GM19239 (cell line): ENCODE data around the gene SUPT16H.
A peak's percentile ranks its signal among the peaks of the same experiment; 100 is the strongest.

Experiments
- DNase-seq: peaks from one replicate; pipeline ENCODE4 v3.0.0; 2011; ENCODE audit warnings: low spot score; ENCODE audit not compliant: insufficient read length
- FAIRE-seq: peaks from 2 replicates; lab custom pipeline; 2011; peaks lifted over from hg19 to GRCh38; lab: Jason Lieb, UNC

The SUPT16H gene

DNA sequence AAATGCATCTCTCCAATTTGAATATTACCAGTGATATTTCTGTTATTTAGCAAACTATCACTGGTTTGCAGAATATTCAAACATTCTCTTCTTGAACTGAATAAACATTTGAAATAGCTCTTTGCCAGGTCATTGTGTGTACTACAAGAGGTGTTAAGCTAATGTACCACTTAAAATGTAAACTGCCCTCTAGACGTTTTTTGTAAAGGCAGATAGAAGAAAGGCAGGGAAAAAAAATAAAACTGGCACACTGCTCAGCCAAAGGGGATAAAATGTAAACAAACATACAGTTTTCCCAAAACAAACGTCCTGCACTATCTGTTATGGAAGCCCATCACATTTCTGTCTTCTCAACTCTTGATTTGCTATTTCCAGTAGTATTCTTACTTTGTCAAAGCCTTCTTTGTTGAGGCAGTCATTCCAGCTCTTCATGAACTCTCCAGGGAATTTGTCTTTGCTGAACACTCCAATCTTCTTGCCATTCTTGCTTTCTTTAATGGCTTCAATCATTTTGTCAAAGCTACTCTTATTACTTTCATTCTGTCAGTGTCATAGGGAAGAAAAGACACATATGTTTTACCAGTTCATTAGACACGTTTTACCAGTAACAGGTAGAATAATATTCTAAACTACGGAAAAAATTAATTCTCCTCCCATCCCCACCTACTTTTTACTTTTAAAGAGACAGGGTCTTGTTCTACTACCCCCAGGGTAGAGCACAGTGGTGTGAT, 13.7 kb downstream of the SUPT16H start:
- no peak for DNase-seq
- FAIRE-seq, result peak; percentile 63

GRCh38 chr14:21367582-21368144, 16.2 kb downstream of the SUPT16H start:
- FAIRE-seq (no peak), DNase-seq (no peak)

- DNase-seq (no peak), FAIRE-seq (no peak)
Observed at GRCh38 chr14:21356511-21356910, 27.3 kb downstream of the SUPT16H start.

DNA sequence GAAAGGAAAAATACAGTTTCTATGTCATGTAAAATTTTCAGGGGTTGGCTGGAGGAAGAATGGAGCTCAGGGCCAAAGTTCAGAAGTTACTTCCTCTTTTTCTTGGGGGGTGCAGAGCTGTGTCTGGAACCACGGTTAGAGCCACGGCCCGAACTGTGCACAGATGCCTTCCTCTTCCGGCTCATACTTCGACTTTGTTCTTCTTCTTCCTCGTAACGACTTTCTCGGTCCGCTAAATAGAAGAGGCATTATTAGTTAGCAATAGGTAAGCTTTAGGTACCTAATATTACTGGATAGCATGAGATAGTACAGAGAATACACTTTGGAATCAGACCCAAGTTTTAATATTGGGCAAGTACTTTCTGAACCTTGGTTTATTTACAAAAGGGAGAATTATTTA, 31.2 kb downstream of the SUPT16H start:
- FAIRE-seq, result peak; percentile 47
- peak; percentile 36 for DNase-seq

DNA sequence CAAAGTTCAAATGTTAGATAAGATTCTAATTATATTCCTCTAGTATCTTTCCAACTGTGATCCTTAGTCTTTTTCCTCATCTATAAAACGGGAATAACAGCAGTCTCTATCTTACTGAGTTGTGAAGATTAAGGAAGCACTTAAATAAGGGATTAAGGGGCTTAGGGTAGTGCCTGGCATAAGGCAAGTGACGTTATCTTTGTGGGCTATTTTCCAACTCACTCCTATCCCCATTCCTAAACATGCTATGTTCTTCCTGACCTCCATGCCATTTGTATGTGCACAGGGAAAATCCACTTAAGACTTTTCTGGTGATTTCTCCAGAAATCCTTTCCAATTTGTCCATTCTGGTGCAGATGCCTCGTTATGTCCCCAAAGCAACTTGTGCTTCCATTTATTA, 33.3 kb downstream of the SUPT16H start:
- FAIRE-seq (no peak), DNase-seq (no peak)

GRCh38 chr14:21347201-21347600, 36.6 kb downstream of the SUPT16H start:
- no peak for FAIRE-seq
- no peak for DNase-seq

GRCh38 chr14:21346532-21347135, 37.2 kb downstream of the SUPT16H start:
- DNase-seq (no peak), FAIRE-seq (no peak)

- DNase-seq (no peak), FAIRE-seq (no peak)
Observed at GRCh38 chr14:21343035-21343794, 40.6 kb downstream of the SUPT16H start.

DNA sequence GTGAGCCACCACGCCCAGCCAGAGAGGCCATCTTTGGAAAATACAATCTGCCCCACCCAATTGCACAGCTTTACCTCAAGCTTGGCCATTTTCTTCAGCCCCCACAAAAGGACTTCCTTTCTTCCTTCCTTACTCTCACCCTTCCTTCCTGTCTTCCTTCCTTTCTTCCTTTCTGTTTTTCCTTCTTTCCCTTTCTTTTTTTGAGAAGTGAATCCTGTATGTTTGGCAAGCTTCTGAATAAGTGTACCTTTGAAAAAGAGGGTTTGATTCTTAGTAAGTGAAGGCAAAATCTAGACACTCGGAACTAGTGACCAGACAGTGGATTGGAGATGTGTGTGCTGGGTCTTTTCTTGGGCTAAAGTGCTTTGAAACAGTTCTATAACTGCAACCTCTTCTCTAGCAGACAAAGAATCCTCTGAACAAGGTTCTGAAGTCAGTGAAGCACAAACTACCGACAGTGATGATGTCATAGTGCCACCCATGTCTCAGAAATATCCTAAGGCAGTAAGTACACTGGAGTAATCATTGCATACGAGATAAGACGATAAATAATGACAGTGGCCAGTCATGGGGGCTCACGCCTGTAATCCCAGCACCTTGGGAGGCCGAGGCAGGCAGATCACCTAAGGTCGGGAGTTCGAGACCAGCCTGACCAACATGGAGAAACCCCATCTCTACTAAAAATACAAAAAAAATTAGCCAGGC, 49.5 kb downstream of the SUPT16H start:
- FAIRE-seq, result no peak

DNA sequence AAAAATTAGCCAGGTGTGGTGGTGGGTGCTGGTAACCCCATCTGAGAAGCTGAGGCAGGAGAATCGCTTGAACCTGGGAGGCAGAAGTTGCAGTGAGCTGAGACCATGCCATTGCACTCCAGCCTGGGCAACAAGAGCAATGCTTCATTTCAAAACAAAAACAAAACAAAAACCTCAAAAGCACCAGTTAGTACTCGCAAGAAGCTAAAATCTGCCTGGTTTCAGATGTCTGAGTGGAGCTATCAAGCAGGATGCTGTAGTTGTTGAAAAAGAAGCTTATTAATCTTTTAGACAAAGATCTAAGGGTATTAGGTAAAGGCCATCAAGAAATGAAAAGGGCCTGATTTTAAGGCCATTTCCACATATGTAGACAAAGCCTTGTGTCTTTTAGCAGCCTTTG, 50.9 kb downstream of the SUPT16H start:
- DNase-seq (no peak), FAIRE-seq (no peak)

More for the DNA sequence above, 49.5 kb downstream of the SUPT16H start:
- DNase-seq, result no peak

DNA sequence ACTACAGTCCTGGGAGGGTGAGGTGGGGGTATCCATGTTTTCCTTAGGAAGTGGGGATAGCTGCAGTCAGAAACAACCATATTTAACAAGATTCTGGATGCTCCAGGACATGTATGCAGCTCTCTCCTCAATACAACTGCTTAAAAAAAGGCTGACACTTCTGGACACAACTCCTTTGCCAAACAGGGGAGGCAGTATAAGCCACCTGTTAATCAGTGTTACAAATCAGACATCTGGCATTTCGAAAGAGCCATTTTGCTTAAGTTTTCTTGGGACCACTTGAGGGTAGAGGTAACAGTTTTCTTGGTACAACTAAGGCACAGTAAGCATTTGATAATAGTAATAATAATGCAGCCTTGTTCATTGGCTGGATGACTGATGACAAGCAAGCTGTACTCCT, 56.8 kb downstream of the SUPT16H start:
- DNase-seq (no peak), FAIRE-seq (no peak)

DNA sequence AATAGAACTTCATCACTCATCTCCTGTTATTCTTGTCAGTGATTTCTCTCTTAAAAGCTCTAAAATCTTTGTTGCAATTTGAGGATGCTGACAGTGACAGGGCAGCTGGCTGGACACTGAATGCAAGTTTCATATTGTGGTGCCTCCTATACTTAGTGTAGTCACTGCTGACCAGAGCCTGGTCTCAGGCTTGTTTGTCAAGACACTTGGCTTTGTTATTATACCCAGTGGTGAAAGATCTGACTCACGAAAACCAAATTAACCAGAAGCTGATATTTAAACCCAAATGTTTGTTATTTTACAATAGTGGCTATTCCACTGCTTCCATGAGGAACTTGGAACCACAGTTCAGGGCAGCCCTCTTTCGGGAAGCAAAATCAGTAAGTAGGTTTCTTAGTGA, 61.1 kb downstream of the SUPT16H start:
- DNase-seq (no peak), FAIRE-seq (no peak)

GRCh38 chr14:21320913-21321312, 62.9 kb downstream of the SUPT16H start:
- DNase-seq (no peak), FAIRE-seq (no peak)

GRCh38 chr14:21317398-21317797, 66.4 kb downstream of the SUPT16H start:
- DNase-seq (no peak), FAIRE-seq (no peak)

DNA sequence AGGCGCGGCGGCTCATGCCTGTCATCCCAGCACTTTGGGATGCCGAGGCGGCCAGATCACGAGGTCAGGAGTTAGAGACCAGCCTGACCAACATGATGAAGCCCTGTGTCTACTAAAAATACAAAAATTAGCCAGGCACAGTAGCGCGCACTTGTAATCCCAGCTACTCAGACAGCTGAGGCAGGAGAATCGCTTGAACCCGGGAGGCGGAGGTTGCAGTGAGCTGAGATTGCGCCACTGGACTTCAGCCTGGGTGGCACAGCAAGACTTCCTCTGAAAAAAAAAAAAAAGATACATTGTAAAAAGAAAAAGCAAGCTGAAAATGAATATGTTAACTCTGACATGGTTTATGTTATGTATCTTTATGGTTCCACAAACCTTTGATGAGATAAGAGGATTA, 70.3 kb downstream of the SUPT16H start:
- FAIRE-seq (no peak), DNase-seq (no peak)

DNA sequence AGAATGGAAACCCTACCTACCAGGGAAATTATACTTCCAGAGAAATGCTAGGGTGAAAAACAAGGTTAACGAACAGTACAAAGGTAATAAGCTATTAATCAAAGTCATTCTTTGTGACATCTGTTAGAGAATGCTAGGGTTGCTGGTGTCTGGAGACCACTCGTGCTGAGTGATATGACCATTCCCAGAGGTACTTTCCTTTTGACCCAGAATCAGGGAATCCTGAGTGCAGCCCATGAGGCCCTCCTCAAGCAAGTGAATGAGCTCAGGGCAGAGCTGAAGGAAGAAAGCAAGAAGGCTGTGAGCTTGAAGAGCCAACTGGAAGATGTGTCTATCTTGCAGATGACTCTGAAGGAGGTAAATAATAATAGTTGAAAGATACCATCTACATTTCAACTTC, 72.2 kb downstream of the SUPT16H start:
- no peak for DNase-seq
- FAIRE-seq, result no peak

GRCh38 chr14:21309956-21310355, 73.9 kb downstream of the SUPT16H start:
- no peak for FAIRE-seq
- no peak for DNase-seq

- FAIRE-seq (no peak), DNase-seq (no peak)
Observed at GRCh38 chr14:21309238-21309636, 74.6 kb downstream of the SUPT16H start.

- FAIRE-seq (peak; percentile 95), DNase-seq (peak; percentile 42)
Observed at GRCh38 chr14:21308479-21309237, 75.2 kb downstream of the SUPT16H start.

DNA sequence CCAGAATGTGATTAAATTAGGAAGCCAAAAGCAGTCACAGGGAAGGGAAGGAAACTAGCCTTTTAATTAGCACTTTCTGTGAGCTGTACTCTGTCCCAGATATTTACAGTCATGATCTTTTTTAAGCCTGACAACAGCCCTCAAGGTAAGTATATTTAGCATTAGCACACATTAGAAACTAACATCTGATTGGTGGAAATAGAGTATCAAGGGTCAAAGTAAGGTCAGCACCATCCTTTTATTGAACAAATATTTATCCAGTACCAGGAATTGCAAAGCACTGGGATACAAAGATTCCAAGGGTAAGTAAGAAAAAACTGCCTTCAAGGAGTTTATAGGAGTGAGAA, 75.7 kb downstream of the SUPT16H start:
- no peak for FAIRE-seq
- no peak for DNase-seq
